ENCODE measurements around the gene LOC128125822.

GRCh38 chr6:63525186-63525878, 46.9 kb upstream of the LOC128125822 start:
- TF ChIP-seq CTCF (IDR thresholded peaks at IDR 0.05) (no peak), POLR2A (IDR thresholded peaks at IDR 0.05) (no peak)

Measured in Peyer's patch (tissue), 4 donors.